GM21360 (cell line): Measurements from ENCODE around the gene ARMC12.
"Not testable (repeated sequence)": the region's sequence is repeated elsewhere in the genome, so short reads cannot be mapped to it uniquely, and the experiment has no call there.

Source experiments
- ATAC-seq: cut with Tn5 transposase; IDR thresholded peaks from one replicate; pipeline ENCODE4 v1.9.1; 2021; ENCODE audit warnings: mild to moderate bottlenecking, moderate library complexity; ENCODE audit not compliant: unreplicated experiment

ARMC12 gene

GRCh38 chr6:35736982-35737412 is at the start of gene ARMC12:
ARMC12 (plus strand) TSS chr6:35737032; CDS start chr6:35737109, 77 bp downstream.
- no peak for ATAC-seq

GRCh38 chr6:35687658-35688604 is 48.9 kb upstream of the ARMC12 start:
- peak; percentile 40 for ATAC-seq

DNA sequence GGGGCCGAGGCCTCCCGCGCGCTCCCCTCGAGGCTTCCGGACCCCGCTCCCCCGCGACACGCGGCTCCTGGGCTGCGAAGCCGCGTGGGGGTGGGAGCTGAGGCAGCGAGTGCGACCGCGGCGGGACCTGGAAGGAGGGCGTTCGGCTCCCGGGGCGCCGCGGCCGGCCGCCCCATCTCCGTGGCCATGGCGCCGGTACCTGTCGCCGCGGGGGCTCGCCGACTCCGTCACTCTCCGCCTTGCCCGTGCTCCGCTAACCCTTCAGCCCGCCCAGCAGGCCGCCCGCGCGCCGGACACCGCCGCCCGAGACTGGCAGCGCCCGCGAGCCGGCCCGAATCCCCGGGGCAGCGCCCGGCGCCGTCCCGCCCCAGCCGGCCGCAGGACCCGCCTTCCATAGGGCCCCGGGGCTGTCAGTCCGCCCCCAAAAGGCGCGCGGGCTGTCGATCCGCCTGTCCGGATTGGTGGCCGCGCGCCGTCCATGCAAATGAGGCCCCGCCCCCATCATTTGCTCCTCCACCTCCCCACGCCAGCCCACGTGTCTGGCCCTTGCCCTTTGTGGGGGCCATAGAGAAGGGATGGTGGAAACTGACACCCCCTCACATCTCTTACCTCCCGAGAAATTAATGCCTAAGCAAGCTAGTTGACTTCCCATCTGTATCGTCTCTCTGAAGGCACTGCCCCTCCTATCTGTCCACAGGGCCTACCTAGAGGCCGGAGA is 48.1 kb upstream of the ARMC12 start, which contains the start of gene FKBP5:
Gene FKBP5, minus strand, starts transcription at position 311 of the 718 bp plus-strand sequence. CDS start 46,091 bp downstream, outside the sequence.
- ATAC-seq = peak; percentile 68

DNA sequence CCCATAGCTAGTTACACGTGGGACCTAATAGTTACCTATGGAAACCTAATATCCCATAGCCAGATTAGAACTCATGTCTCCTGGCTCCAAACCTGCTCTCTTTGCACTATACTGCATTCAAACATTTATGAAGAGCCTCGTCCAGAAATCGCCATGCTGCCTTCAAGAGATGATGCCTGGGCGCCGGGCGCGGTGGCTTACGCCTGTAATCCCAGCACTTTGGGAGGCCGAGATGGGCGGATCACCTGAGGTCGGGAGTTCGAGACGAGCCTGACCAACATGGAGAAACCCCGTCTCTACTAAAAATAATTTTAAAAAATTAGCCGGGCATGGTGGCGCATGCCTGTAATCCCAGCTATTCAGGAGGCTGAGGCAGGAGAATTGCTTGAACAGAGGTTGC is 46.8 kb upstream of the ARMC12 start:
- not testable (repeated sequence) for ATAC-seq

GRCh38 chr6:35690484-35690883 is 46.3 kb upstream of the ARMC12 start:
- no peak for ATAC-seq

- no peak for ATAC-seq
Observed at GRCh38 chr6:35691027-35691824, 45.6 kb upstream of the ARMC12 start.

DNA sequence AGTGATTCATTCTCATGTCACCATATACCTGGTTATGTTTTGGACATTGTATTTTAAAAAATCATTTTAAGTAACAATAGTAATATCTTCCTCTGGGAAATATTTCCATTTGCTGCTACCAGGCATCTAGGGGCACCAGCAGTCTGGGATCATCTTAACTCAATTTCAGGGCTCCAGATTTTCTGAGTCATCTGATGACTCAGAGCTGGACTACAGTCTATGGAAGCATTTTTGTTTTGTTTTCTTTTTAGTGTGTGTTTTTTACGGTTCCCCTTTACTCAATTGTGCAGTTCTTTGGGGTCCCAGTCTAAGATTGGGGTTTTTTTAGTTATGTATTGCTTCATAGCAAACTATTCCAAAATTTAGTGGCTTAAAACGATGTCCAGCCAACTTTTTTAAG is 42.4 kb upstream of the ARMC12 start:
- ATAC-seq = no peak

DNA sequence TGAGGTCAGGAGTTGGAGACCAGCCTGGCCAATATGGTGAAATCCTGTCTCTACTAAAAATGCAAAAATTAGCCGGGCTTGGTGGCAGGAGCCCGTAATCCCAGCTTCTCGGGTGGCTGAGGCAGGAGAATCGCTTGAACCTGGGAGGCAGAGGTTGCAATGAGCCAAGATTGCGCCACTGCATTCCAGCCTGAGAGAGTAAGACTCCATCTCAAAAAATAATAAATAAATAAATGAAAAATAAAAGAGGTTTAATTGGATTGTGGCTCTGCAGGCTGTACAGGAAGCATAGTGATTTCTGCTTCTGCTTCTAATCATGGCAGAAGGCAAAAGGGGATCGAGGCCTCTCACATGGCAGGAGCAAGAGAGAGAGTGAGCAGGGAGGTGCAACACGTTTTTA is 38.4 kb upstream of the ARMC12 start:
- ATAC-seq = not testable (repeated sequence)

DNA sequence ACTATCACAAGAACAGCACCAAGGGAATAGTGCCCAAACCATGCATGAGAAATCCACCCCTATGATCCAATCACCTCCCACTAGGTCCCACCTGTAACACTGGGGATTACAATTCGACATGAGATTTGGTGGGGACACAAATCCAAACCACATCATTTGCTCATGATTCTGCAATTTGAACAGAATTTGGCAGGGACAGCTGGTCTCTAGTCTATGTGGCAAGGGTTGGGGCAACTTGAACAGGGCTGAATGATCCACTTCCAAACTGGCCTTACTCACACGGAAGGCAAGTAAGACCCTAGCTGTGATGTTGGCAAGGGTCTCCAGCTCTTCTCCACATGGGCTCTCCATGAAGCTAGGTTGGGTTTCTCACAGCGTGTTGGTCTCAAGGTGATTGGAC is 38.0 kb upstream of the ARMC12 start:
- ATAC-seq = no peak

DNA sequence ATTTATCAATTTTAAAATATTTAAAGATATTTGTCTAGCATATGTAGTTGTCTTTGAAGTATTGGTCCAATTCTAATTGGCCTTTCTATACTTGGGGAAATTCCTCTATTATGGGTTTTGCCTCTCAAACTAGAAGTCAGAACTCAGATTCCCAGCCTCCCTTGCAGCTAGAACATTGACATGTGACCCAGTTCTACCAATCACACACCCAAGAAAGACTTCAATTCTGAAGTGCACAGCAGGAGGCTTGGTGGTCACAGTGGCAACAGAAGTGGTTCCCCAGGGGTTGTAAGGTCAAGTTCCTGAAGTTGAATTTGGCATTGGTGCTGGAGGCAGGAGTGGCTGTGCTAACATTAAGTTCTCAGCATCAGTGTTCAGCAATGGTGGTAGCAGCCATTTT is 33.3 kb upstream of the ARMC12 start:
- no peak for ATAC-seq

DNA sequence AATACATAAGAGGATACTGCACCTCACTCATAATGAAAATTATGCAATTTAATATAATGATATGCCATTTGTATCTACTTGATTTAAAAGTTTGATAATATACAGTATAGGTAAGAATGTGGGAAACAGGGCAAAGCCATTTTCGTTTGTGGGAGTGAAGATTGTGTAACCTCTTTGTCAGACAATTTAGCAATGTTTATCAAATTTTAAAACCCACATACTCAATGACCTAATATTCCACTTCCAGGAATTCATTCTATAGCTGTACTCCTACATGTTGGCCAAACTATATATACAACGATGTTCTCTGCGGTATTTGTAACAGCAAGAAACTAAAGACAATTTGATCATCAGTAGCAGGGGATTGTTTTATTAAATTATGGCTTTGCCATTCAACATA is 30.4 kb upstream of the ARMC12 start:
- no peak for ATAC-seq

DNA sequence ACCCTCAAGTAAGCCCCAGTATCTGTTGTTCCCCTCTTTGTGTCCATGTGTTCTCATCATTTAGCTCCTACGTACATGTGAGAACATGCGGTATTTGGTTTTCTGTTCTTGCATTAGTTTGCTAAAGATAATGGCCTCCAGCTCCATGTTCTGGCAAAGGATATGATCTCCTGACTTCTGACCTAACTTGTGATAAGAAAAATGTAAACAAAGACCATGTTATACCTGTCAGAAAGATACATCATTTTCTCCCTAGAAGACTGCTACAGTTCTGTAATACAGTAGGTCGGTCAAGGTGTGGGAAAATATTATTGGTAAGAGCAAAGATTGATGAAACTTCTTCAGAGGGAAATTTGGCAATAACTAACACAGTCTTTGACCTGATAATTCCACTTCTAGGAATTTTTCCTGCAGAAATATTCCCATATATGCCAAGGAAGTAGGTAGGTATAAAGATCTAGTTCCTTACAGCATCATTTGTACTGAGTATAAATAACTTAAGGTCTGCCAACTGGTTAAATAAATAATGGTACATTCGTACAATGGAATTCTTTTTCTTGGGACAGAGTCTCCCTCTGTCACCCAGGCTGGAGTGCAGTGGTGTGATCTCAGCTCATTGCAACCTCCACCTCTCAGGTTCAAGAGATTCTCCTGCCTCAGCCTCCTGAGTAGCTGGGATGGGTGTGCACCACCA is 29.0 kb upstream of the ARMC12 start:
- no peak for ATAC-seq

GRCh38 chr6:35708585-35708984 is 28.2 kb upstream of the ARMC12 start:
- ATAC-seq = no peak

DNA sequence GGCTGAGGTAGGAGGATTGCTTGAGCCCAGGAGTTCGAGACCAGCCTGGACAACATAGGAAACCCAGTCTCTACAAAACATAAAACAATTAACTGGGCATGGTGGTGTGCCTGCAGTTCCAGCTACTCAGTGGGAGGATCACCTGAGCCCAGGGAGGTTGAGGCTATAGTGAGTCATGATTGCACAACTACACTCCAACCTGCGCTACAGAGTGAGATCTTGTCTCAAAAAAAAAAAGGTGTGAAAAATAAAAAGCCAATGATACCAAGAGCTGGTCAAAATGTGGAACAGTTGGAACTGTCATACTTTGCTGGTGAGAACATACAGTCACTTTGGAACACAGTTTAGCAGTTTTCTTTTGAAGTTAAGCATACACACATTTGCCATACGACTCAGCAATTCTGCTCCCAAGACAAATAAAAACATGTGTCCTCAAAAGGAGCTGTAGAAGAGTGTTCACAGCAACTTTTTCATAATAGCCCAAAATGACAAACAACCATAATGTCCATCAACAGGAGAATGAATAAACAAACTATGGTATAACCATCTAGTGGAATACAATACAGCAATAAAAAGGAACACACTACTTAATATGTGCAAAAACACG is 26.5 kb upstream of the ARMC12 start:
- no peak for ATAC-seq

DNA sequence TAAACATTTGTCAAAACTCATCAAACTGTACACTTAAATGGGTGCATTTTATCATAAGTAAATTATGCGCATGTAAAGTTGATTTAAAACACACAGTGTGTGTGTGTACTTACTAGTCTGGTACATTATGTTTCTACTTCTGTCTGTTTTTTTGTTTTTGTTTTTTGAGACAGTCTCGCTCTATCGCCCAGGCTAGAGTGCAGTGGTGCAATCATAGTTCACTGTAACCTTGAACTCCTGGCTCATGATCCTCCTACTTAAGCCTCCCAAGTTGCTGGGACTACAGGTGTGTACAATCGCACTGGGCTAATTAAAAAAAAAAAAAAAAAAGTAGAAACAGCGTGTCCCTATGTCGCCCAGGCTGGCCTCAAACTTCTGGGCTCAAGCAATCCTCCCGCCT is 25.1 kb upstream of the ARMC12 start:
- no peak for ATAC-seq

DNA sequence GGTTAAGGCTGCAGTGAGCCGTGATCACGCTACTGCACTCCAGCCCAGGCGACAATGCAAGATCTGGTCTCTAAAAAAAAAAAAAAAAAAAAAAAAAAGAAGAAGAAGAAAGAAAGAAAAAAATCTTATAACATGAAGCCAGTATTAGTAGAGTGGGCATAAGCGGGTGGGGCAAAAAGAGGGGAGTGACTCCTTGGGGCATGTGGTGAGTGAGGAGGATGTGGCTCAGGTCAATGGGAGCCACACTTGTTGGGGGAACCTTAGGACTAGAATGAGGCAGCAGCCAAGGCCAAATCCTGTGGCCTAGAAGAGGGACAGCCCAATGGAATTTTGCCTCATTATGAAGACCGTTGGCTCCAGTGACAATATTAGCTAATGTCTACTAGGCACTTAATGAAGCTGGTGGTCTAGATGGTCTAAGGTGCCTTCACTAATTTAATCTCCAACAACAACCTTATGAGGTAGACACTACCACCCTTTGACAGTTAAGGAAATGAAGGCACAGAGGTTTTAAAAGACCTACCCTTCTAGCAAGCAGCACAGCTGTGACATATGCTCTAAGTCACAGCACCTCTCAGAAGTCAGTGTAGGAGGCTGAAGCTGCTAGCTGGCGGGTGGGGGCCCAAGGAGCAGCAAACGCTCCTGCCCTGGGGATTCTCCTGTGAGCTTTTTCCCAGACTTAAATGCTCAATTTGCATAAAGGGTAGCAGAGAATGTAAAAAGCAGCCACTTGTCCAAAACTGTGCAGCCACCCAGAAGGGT is 23.6 kb upstream of the ARMC12 start:
- no peak for ATAC-seq

DNA sequence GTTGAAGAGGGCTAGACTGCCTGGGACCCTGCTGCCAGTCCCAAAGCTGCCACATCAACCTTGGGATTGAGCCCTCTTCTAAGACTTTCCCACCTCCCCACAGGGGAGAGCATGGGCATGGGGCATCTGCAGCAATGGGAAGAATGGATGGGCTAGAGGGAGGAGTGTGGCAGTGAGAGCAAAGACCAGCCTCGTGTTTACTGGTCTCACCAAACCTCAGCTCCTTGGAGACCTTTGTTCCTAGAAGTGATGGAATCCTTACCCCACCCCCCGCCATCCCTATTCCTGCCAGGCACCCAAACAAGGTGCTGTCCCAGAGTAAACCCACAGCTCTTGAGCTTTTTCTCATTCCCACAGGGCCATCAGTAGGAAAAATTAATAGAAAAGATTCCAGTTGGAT is 20.0 kb upstream of the ARMC12 start:
- ATAC-seq = no peak

GRCh38 chr6:35717449-35718374 is 19.1 kb upstream of the ARMC12 start:
- ATAC-seq = no peak
